GM12878 (cell line): ENCODE data around the gene RGL1. TPM values are rescaled to one million over a fixed set of nuclear protein-coding genes. Genes with fewer than 3 reads are reported as not detected.

ENCODE experiments used
- CBX3 ChIP-seq: fragments of 200-600 bp; sonication (generic); IDR thresholded peaks from 2 replicates; pipeline ENCODE4 v1.6.1; 2016; ENCODE audit warnings: low read depth, borderline replicate concordance
- FOXM1 ChIP-seq: IDR thresholded peaks from 2 replicates; pipeline ENCODE4 v1.6.1; 2012; ENCODE audit warnings: low read depth, mild to moderate bottlenecking, inconsistent platforms, low read length, moderate library complexity
- GATAD2B ChIP-seq: fragments of 450-650 bp; conservative IDR thresholded peaks from 2 replicates; pipeline ENCODE4 v1.6.1; 2017; ENCODE audit warnings: low read depth, mild to moderate bottlenecking, moderate library complexity
- HDAC2 ChIP-seq: fragments of 200-600 bp; sonication (generic); IDR thresholded peaks from 2 replicates; pipeline ENCODE4 v1.6.1; 2017
- IKZF1 ChIP-seq: fragments of 450-650 bp; conservative IDR thresholded peaks from 2 replicates; pipeline ENCODE4 v1.6.1; 2017; ENCODE audit warnings: antibody characterized with exemption, mild to moderate bottlenecking
- MEF2B ChIP-seq: fragments of 450-650 bp; IDR thresholded peaks from 2 replicates; pipeline ENCODE4 v1.6.1; 2018; ENCODE audit warnings: mild to moderate bottlenecking, moderate library complexity; ENCODE audit not compliant: partially characterized antibody, poor library complexity, severe bottlenecking
- MYB ChIP-seq: fragments of 150-350 bp; IDR thresholded peaks from 2 replicates; pipeline ENCODE4 v1.6.1; 2014; ENCODE audit warnings: mild to moderate bottlenecking, low read depth, low read length, borderline replicate concordance
- NFXL1 ChIP-seq: fragments of 450-650 bp; IDR thresholded peaks from 2 replicates; pipeline ENCODE4 v1.6.1; 2017; ENCODE audit warnings: antibody characterized with exemption, mild to moderate bottlenecking, borderline replicate concordance
- NFYA ChIP-seq: IDR thresholded peaks from 2 replicates; pipeline ENCODE4 v1.6.1; 2011; ENCODE audit warnings: low read depth, mild to moderate bottlenecking, low read length, improper control_type of control experiment, borderline replicate concordance
- POLR2A ChIP-seq: IDR thresholded peaks from 2 replicates; pipeline ENCODE4 v1.6.1; 2011; ENCODE audit warnings: low read depth, mild to moderate bottlenecking, low read length
- POU2F2 ChIP-seq: IDR thresholded peaks from 3 replicates; pipeline ENCODE4 v1.6.1; 2011; ENCODE audit warnings: low read depth, mild to moderate bottlenecking, low read length, borderline replicate concordance
- RAD21 ChIP-seq: IDR thresholded peaks from 2 replicates; pipeline ENCODE4 v1.6.1; 2011; ENCODE audit warnings: mild to moderate bottlenecking, low read depth, low read length, moderate library complexity; ENCODE audit not compliant: insufficient read depth
- RB1 ChIP-seq: fragments of 450-650 bp; formaldehyde crosslinking; IDR thresholded peaks from 2 replicates; pipeline ENCODE4 v1.6.1; 2017; ENCODE audit warnings: mild to moderate bottlenecking, borderline replicate concordance
- RBBP5 ChIP-seq: fragments of 200-600 bp; sonication (generic); conservative IDR thresholded peaks from 2 replicates; pipeline ENCODE4 v1.6.1; 2016
- RCOR1 ChIP-seq: conservative IDR thresholded peaks from 2 replicates; pipeline ENCODE4 v1.6.1; 2012; ENCODE audit warnings: low read depth, low read length, improper control_type of control experiment
- SMC3 ChIP-seq: IDR thresholded peaks from 2 replicates; pipeline ENCODE4 v1.6.1; 2011; ENCODE audit warnings: low read length, improper control_type of control experiment, borderline replicate concordance
- SREBF2 ChIP-seq: IDR thresholded peaks from 2 replicates; pipeline ENCODE4 v1.6.1; 2012; ENCODE audit warnings: mild to moderate bottlenecking, low read length
- TCF12 ChIP-seq: IDR thresholded peaks from 2 replicates; pipeline ENCODE4 v1.6.1; 2011; ENCODE audit warnings: low read depth, mild to moderate bottlenecking, low read length
- TCF7 ChIP-seq: IDR thresholded peaks from 2 replicates; pipeline ENCODE4 v1.6.1; 2014; ENCODE audit warnings: antibody characterized with exemption, borderline replicate concordance
- YBX1 ChIP-seq: fragments of 450-650 bp; IDR thresholded peaks from 2 replicates; pipeline ENCODE4 v1.6.1; 2016; ENCODE audit warnings: antibody characterized with exemption
- ZBED1 ChIP-seq: IDR thresholded peaks from 2 replicates; pipeline ENCODE4 v1.6.1; 2016; ENCODE audit warnings: borderline replicate concordance
- ZNF24 ChIP-seq: fragments of 450-650 bp; IDR thresholded peaks from 2 replicates; pipeline ENCODE4 v1.6.1; 2017; ENCODE audit warnings: antibody characterized with exemption, mild to moderate bottlenecking
- ZNF622 ChIP-seq: fragments of 450-650 bp; IDR thresholded peaks from 2 replicates; pipeline ENCODE4 v1.6.1; 2017; ENCODE audit warnings: mild to moderate bottlenecking, inconsistent platforms
- polyA plus RNA-seq, 11 experiments: library from polyadenylated mRNA; depleted of rRNA in 4 of 11; unstranded in 6 of 11; stranded (reverse) in 5 of 11; fragments of >200 nt; fragmentation: Nextera tagmentation in 4 of 11; fragmentation: Illumina TruSeq in 1 of 11; extraction: Ambion mirVana in 4 of 11; extraction: Trizol in 1 of 11; gene quantifications; 1 replicate in 1 of 11; 2 replicates in 10 of 11; pipeline versions ENCODE4 v1.2.1 to v1.2.3, GENCODE V29; 2011 to 2016; ENCODE audit warnings: inconsistent platforms in 2 of 11, missing spikeins in 2 of 11, low read depth in 1 of 11
- total RNA-seq, 4 experiments: library from RNA; depleted of rRNA in 3 of 4; stranded (reverse); fragments of >200 nt in 3 of 4; fragmentation: Illumina TruSeq in 1 of 4; extraction: Trizol in 1 of 4; gene quantifications; 2 replicates each; pipeline versions ENCODE4 v1.2.1 to v1.2.3, GENCODE V29; 2013 to 2021
- TF ChIP-seq, protein P1 (sequence below): fragments of 450-650 bp; IDR thresholded peaks from 2 replicates; pipeline ENCODE4 v1.6.1; 2016; ENCODE audit warnings: mild to moderate bottlenecking
- TF ChIP-seq, protein P2 (sequence below): fragments of 450-650 bp; IDR thresholded peaks from 2 replicates; pipeline ENCODE4 v1.6.1; 2016; ENCODE audit warnings: mild to moderate bottlenecking, moderate library complexity, borderline replicate concordance
- TF ChIP-seq, protein P3 (sequence below): fragments of 450-650 bp; conservative IDR thresholded peaks from 2 replicates; pipeline ENCODE4 v1.6.1; 2017; ENCODE audit warnings: mild to moderate bottlenecking, moderate library complexity

Gene RGL1
- total and polyA plus RNA-seq, 10 of the 15 experiments (the other 5 are each of a cell fraction or from before 2014, with no cell fraction given): 8.1 to 25.0 (median 19.0) TPM

DNA sequence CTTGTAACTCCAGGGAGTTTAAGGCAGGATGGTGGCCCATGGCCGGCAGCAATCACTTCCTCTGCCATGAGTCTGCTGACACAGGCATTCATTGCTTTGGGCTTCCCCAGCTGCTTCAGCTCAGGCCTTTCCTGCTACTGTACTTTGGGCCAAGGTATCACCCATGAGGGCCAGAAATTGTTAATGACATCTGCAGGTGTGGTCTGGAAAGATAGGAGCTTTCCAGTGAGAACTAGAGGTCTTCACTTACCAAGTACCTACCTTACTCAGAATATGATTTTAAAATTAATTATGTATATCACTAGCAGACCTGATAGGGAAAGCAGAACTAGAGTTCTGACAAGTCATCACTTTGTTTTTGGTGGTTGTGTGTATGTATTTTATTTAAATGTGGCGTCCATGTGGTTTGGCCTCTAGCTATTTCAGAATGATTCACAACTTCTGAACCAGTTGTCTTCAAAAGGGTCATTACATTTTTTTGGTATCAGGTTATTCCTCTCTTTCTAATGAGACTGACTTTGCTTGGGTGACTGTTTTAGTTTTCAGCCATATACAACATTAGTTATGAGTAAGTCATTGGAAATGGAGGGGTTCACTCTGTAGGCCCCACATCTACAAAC lies 2.7 kb downstream of the RGL1 start (continued):
- TF ChIP-seq MEF2B: no peak
- no peak for TF ChIP-seq NFYA
- no peak for TF ChIP-seq RCOR1
- TF ChIP-seq SMC3: no peak
- TF ChIP-seq, protein P1, sequence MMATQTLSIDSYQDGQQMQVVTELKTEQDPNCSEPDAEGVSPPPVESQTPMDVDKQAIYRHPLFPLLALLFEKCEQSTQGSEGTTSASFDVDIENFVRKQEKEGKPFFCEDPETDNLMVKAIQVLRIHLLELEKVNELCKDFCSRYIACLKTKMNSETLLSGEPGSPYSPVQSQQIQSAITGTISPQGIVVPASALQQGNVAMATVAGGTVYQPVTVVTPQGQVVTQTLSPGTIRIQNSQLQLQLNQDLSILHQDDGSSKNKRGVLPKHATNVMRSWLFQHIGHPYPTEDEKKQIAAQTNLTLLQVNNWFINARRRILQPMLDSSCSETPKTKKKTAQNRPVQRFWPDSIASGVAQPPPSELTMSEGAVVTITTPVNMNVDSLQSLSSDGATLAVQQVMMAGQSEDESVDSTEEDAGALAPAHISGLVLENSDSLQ: peak; percentile 72; the same call in 1 of the 2 replicates
- no peak for TF ChIP-seq RB1
- no peak for TF ChIP-seq ZNF24
- no peak for TF ChIP-seq HDAC2
- peak; percentile 17; the same call in 1 of the 2 replicates for TF ChIP-seq IKZF1
- TF ChIP-seq YBX1: no peak
- TF ChIP-seq SREBF2: no peak
- TF ChIP-seq RBBP5: no peak
- no peak for TF ChIP-seq NFXL1
- peak; percentile 92; the same call in 2 of the 3 replicates for TF ChIP-seq POU2F2
- no peak for TF ChIP-seq CBX3
- no peak for TF ChIP-seq GATAD2B
- no peak; the same call in 1 of the 2 replicates for TF ChIP-seq ZBED1
- TF ChIP-seq TCF12: peak; percentile 70; the same call in 1 of the 2 replicates
- TF ChIP-seq POLR2A: peak; percentile 56
- TF ChIP-seq, protein P2, sequence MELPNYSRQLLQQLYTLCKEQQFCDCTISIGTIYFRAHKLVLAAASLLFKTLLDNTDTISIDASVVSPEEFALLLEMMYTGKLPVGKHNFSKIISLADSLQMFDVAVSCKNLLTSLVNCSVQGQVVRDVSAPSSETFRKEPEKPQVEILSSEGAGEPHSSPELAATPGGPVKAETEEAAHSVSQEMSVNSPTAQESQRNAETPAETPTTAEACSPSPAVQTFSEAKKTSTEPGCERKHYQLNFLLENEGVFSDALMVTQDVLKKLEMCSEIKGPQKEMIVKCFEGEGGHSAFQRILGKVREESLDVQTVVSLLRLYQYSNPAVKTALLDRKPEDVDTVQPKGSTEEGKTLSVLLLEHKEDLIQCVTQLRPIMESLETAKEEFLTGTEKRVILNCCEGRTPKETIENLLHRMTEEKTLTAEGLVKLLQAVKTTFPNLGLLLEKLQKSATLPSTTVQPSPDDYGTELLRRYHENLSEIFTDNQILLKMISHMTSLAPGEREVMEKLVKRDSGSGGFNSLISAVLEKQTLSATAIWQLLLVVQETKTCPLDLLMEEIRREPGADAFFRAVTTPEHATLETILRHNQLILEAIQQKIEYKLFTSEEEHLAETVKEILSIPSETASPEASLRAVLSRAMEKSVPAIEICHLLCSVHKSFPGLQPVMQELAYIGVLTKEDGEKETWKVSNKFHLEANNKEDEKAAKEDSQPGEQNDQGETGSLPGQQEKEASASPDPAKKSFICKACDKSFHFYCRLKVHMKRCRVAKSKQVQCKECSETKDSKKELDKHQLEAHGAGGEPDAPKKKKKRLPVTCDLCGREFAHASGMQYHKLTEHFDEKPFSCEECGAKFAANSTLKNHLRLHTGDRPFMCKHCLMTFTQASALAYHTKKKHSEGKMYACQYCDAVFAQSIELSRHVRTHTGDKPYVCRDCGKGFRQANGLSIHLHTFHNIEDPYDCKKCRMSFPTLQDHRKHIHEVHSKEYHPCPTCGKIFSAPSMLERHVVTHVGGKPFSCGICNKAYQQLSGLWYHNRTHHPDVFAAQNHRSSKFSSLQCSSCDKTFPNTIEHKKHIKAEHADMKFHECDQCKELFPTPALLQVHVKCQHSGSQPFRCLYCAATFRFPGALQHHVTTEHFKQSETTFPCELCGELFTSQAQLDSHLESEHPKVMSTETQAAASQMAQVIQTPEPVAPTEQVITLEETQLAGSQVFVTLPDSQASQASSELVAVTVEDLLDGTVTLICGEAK: no peak
- no peak for TF ChIP-seq MYB
- no peak for TF ChIP-seq FOXM1
- TF ChIP-seq RAD21: no peak
- peak; percentile 65; the same call in 1 of the 2 replicates for TF ChIP-seq TCF7
- no peak for TF ChIP-seq ZNF622
- TF ChIP-seq, protein P3, sequence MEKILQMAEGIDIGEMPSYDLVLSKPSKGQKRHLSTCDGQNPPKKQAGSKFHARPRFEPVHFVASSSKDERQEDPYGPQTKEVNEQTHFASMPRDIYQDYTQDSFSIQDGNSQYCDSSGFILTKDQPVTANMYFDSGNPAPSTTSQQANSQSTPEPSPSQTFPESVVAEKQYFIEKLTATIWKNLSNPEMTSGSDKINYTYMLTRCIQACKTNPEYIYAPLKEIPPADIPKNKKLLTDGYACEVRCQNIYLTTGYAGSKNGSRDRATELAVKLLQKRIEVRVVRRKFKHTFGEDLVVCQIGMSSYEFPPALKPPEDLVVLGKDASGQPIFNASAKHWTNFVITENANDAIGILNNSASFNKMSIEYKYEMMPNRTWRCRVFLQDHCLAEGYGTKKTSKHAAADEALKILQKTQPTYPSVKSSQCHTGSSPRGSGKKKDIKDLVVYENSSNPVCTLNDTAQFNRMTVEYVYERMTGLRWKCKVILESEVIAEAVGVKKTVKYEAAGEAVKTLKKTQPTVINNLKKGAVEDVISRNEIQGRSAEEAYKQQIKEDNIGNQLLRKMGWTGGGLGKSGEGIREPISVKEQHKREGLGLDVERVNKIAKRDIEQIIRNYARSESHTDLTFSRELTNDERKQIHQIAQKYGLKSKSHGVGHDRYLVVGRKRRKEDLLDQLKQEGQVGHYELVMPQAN: no peak
